Mammary epithelial cell (primary cell): ENCODE data around the gene DNAJA3.

ENCODE experiments used
- CTCF ChIP-seq, 2 donors: IDR thresholded peaks in 1 of 2; conservative IDR thresholded peaks in 1 of 2; 2 replicates each; pipeline ENCODE4 v1.5.1; 2011 to 2012; ENCODE audit warnings: inconsistent platforms in 2 of 2, low read length in 2 of 2, mild to moderate bottlenecking in 2 of 2, control low read depth in 1 of 2, low read depth in 1 of 2; ENCODE audit not compliant: insufficient read depth in 1 of 2; ENCODE audit errors: extremely low read depth in 1 of 2
- EZH2 ChIP-seq: IDR thresholded peaks from 2 replicates; pipeline ENCODE4 v1.6.1; 2012; ENCODE audit warnings: low read length, inconsistent platforms, borderline replicate concordance

GRCh38 chr16:4461250-4462085 is 35.8 kb downstream of the DNAJA3 start:
- no peak for TF ChIP-seq CTCF (conservative IDR thresholded peaks at IDR 0.05 in 1 of 2, IDR thresholded peaks at IDR 0.05 in 1 of 2; ENCODE audit: extremely low read depth in 1 of 2, insufficient read depth in 1 of 2, low read depth in 1 of 2, low read length in 2 of 2)
- TF ChIP-seq EZH2: no peak
